WERI-Rb-1 (cell line): ENCODE measurements around the gene RAB11A.
A peak's percentile ranks its signal among the peaks of the same experiment; 100 is the strongest.
"Not testable (repeated sequence)": the region's sequence is repeated elsewhere in the genome, so short reads cannot be mapped to it uniquely, and the experiment has no call there.

ENCODE experiments used
- DNase-seq: peaks from one replicate; pipeline ENCODE4 v3.0.0-alpha.2; 2020
- H3K27ac ChIP-seq: fragments of 250-450 bp; sonication (Bioruptor Pico); 2 replicates; pipeline ENCODE4 v1.5.1; 2020; ENCODE audit warnings: mild to moderate bottlenecking, moderate library complexity
- H3K27me3 ChIP-seq: fragments of 250-450 bp; sonication (Bioruptor Pico); 2 replicates; pipeline ENCODE4 v1.5.1; 2021; ENCODE audit warnings: mild to moderate bottlenecking, low read depth, moderate library complexity; ENCODE audit not compliant: insufficient read depth, severe bottlenecking
- H3K36me3 ChIP-seq: fragments of 250-450 bp; sonication (Bioruptor Pico); 2 replicates; pipeline ENCODE4 v1.5.1; 2020; ENCODE audit warnings: mild to moderate bottlenecking, moderate library complexity
- H3K4me3 ChIP-seq: 2 replicates; pipeline ENCODE4 v1.5.1; 2011; ENCODE audit warnings: low read depth, mild to moderate bottlenecking, control low read depth, low read length
- H3K9me3 ChIP-seq: fragments of 250-450 bp; sonication (Bioruptor Pico); 2 replicates; pipeline ENCODE4 v1.5.1; 2021; ENCODE audit warnings: mild to moderate bottlenecking, moderate library complexity; ENCODE audit not compliant: severe bottlenecking
- TF ChIP-seq, protein P1 (sequence below): IDR thresholded peaks from 2 replicates; pipeline ENCODE4 v1.5.1; 2011; ENCODE audit warnings: low read depth, mild to moderate bottlenecking, control low read depth, inconsistent platforms, low read length

The RAB11A gene

GRCh38 chr15:65867244-65867643 lies 2.0 kb upstream of the RAB11A start:
- no peak for DNase-seq
- Histone ChIP-seq H3K4me3 (no peak overlapping the region), H3K27me3 (no peaks in the 10 kb centered on the region), H3K9me3 (no peaks in the 10 kb centered on the region), H3K27ac (no peak overlapping the region), H3K36me3 (peaks cover 6% of the 10 kb centered on the region; the same call in 1 of the 2 replicates)
- TF ChIP-seq, protein P1, sequence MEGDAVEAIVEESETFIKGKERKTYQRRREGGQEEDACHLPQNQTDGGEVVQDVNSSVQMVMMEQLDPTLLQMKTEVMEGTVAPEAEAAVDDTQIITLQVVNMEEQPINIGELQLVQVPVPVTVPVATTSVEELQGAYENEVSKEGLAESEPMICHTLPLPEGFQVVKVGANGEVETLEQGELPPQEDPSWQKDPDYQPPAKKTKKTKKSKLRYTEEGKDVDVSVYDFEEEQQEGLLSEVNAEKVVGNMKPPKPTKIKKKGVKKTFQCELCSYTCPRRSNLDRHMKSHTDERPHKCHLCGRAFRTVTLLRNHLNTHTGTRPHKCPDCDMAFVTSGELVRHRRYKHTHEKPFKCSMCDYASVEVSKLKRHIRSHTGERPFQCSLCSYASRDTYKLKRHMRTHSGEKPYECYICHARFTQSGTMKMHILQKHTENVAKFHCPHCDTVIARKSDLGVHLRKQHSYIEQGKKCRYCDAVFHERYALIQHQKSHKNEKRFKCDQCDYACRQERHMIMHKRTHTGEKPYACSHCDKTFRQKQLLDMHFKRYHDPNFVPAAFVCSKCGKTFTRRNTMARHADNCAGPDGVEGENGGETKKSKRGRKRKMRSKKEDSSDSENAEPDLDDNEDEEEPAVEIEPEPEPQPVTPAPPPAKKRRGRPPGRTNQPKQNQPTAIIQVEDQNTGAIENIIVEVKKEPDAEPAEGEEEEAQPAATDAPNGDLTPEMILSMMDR = no peak

- H3K27ac ChIP-seq, H3K4me3 ChIP-seq, DNase-seq, H3K36me3 ChIP-seq, H3K9me3 ChIP-seq, H3K27me3 ChIP-seq: not testable (repeated sequence)
Measured at GRCh38 chr15:65867933-65868332, 1.4 kb upstream of the RAB11A start.

DNA sequence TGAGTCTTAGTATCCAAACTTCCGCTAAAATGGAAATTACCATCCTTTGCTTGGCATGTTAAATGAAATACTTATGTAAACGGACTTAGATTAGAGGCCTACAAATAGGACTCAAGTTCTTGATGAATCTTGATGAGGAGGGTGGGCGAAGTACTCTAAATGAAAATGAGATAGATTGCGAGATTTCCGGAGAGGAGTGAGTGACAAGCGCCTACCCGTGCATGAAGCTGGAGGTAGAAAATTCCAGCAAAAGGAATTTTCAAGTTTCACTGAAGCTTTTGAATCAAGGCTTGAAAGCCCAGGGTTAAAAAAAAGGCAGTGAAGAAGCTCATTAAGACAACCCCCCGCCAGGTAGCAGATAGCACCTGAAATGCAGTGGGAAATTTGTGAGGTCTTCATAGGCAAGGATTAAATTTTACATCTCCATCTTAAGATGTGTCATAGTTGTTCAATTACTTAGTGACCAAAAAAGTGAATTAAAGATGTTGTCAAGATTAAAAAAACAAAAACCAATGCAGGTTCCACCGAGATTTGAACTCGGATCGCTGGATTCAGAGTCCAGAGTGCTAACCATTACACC lies 655 bp upstream of the RAB11A start:
- Histone ChIP-seq H3K27ac (peak overlapping the region; percentile 98), H3K9me3 (no peaks in the 10 kb centered on the region), H3K27me3 (no peaks in the 10 kb centered on the region), H3K4me3 (peak overlapping the region; percentile 75), H3K36me3 (peaks cover 6% of the 10 kb centered on the region; the same call in 1 of the 2 replicates)
- no peak for DNase-seq
- TF ChIP-seq, protein P1 = no peak

GRCh38 chr15:65869954-65870871 lies 922 bp downstream of the RAB11A start:
- Histone ChIP-seq H3K36me3 (peaks cover 6% of the 10 kb centered on the region; the same call in 1 of the 2 replicates), H3K9me3 (no peaks in the 10 kb centered on the region), H3K4me3 (peak overlapping the region; percentile 75), H3K27me3 (no peaks in the 10 kb centered on the region), H3K27ac (peak overlapping the region; percentile 98)
- peak; percentile 20 for DNase-seq
- TF ChIP-seq, protein P1 = no peak

DNA sequence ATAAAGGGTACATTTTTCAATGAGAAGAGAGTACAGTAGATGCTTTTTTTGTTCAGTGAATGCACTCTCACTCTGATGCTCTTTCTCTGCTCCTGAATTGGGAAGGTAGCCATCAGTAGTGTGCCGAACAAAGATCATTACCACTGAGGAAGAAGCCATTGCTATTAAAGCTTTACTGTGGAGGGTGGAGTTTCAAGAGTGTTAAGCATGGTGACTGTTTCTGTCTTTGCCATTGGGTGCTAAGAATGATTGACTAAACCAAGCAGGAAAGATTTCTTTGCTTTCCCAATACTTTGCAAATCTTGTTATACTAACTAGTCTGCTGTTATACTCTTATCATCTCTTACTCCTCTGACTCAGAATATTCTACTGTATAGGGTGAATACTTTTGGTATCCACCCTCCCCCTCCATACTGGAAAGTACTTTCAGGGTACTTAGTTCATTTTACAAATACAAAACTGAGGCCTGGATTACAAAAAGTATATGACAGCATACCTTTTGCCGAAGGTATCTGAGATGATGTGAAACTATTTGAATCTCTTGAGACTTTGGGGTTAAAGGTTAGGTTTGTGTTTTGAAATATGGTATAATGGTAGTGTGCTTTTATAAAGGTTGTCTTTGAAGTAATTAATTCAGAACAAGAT lies 1.7 kb downstream of the RAB11A start:
- no peak for DNase-seq
- Histone ChIP-seq H3K36me3 (peaks cover 12% of the 10 kb centered on the region), H3K27me3 (no peaks in the 10 kb centered on the region), H3K9me3 (no peaks in the 10 kb centered on the region), H3K27ac (peak overlapping the region; percentile 98), H3K4me3 (peak overlapping the region; percentile 75)
- TF ChIP-seq, protein P1 = no peak

DNA sequence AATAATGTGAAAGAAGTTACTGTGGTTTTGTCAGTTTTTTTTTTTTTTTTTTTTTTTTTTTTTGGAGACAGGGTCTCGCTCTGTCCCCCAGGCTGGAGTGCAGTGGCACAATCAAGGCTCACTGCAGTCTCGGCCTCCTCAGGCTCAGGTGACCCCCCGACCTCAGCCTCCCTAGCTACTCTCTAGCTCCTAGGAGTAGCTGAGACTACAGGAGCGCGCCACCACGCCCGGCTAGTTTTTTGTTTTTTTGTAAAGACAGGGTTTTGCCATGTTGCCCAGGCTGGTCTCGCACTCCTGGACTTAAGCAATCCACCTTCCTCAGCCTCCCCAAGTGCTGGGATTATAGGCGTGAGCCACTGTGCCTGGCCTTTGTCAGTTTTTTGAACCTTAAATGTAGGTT lies 2.6 kb downstream of the RAB11A start:
- not testable (repeated sequence) for H3K9me3 ChIP-seq, H3K27me3 ChIP-seq, H3K4me3 ChIP-seq, H3K27ac ChIP-seq, DNase-seq
- peaks cover 12% of the 10 kb centered on the region for H3K36me3 ChIP-seq

- not testable (repeated sequence) for H3K9me3 ChIP-seq, H3K27ac ChIP-seq, DNase-seq, H3K4me3 ChIP-seq, H3K27me3 ChIP-seq
- H3K36me3 ChIP-seq = peaks cover 13% of the 10 kb centered on the region
Measured at GRCh38 chr15:65872596-65872995, 3.3 kb downstream of the RAB11A start.
